Neural crest cell (in vitro differentiated cells): ENCODE data around the gene KRTAP5-3. TPM values are rescaled to one million over a fixed set of nuclear protein-coding genes. Genes with fewer than 3 reads are reported as not detected.
"Not testable (repeated sequence)": the region's sequence is repeated elsewhere in the genome, so short reads cannot be mapped to it uniquely, and the experiment has no call there.

Source experiments
- DNase-seq: peaks from one replicate; pipeline ENCODE4 v3.0.0; 2021; ENCODE audit warnings: low read depth, mixed read lengths, low spot score
- H3K27ac Mint-ChIP-seq: one replicate; pipeline ENCODE4 v1.8.0; 2021; ENCODE audit warnings: mild to moderate bottlenecking, mixed read lengths; ENCODE audit not compliant: unreplicated experiment
- H3K27me3 Mint-ChIP-seq: 2 replicates; pipeline ENCODE4 v1.8.0; 2021; ENCODE audit warnings: low read depth, mild to moderate bottlenecking, mixed read lengths
- H3K36me3 Mint-ChIP-seq: 2 replicates; pipeline ENCODE4 v1.8.0; 2021; ENCODE audit warnings: low read depth, mild to moderate bottlenecking, mixed read lengths
- H3K4me1 Mint-ChIP-seq: 2 replicates; pipeline ENCODE4 v1.8.0; 2021; ENCODE audit warnings: mixed read lengths
- H3K4me3 Mint-ChIP-seq: one replicate; pipeline ENCODE4 v1.8.0; 2021; ENCODE audit warnings: mild to moderate bottlenecking, mixed read lengths
- H3K9me3 Mint-ChIP-seq: 2 replicates; pipeline ENCODE4 v1.8.0; 2021; ENCODE audit warnings: mixed read lengths
- total RNA-seq: library from RNA; stranded (reverse); gene quantifications from 2 replicates; pipeline ENCODE4 v1.2.1, GENCODE V29; 2021
- TF ChIP-seq, protein P1 (sequence below): fragments of 200-600 bp; sonication (generic); conservative IDR thresholded peaks from 2 replicates; pipeline ENCODE4 v1.5.0; 2021; ENCODE audit warnings: antibody characterized with exemption, mild to moderate bottlenecking

KRTAP5-3 gene
- total RNA-seq, 1 donor from 2014 or later, result not detected

DNA sequence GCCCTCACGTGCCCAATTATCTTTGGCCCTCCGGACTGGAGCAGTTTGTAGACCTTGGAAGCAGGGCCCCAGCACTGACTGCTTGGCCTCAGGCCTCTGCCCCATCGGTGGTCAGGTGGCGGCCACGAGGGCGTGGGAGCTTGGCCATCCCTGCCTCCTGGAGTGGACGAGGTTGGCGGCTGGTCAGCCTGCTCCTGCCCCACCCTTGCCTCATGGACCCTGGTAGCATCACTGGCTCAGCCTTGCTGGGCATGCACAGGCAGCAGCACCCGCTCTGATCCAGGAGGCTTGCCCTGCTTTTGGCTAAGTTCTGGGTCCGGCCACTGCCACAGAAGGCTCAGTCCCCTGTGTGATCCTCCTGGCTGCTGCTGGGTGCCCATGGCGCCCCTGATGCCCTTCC, 4.1 kb downstream of the KRTAP5-3 start:
- TF ChIP-seq, protein P1, sequence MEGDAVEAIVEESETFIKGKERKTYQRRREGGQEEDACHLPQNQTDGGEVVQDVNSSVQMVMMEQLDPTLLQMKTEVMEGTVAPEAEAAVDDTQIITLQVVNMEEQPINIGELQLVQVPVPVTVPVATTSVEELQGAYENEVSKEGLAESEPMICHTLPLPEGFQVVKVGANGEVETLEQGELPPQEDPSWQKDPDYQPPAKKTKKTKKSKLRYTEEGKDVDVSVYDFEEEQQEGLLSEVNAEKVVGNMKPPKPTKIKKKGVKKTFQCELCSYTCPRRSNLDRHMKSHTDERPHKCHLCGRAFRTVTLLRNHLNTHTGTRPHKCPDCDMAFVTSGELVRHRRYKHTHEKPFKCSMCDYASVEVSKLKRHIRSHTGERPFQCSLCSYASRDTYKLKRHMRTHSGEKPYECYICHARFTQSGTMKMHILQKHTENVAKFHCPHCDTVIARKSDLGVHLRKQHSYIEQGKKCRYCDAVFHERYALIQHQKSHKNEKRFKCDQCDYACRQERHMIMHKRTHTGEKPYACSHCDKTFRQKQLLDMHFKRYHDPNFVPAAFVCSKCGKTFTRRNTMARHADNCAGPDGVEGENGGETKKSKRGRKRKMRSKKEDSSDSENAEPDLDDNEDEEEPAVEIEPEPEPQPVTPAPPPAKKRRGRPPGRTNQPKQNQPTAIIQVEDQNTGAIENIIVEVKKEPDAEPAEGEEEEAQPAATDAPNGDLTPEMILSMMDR, result no peak
- H3K27me3 Mint-ChIP-seq, result peaks cover 51% of the 10 kb centered on the region
- no peaks in the 10 kb centered on the region for H3K36me3 Mint-ChIP-seq
- H3K9me3 Mint-ChIP-seq, result peaks cover 5% of the 10 kb centered on the region
- no peak overlapping the region for H3K4me3 Mint-ChIP-seq
- H3K4me1 Mint-ChIP-seq, result peaks cover 9% of the 10 kb centered on the region
- no peak overlapping the region for H3K27ac Mint-ChIP-seq
- no peak for DNase-seq

DNA sequence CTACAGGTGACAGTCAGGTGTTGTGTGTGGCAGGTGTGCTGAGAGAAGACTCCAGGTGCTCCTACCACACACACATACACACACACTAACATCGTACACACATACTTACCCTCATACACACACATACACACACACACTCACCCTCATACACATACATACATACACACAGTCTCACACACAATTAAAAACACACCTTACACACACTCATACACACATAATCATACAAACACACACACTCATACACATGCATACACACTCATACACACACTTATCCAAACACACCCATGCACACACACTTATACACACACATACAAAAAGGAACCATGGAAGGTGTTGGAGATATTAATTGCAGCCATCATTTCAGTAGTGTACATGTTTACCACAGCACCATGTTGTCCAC, 4.6 kb downstream of the KRTAP5-3 start:
- DNase-seq, result no peak
- H3K27ac Mint-ChIP-seq, result no peak overlapping the region
- TF ChIP-seq, protein P1, result no peak
- peaks cover 5% of the 10 kb centered on the region for H3K9me3 Mint-ChIP-seq
- H3K4me1 Mint-ChIP-seq, result peaks cover 9% of the 10 kb centered on the region
- H3K27me3 Mint-ChIP-seq, result peaks cover 54% of the 10 kb centered on the region
- no peak overlapping the region for H3K4me3 Mint-ChIP-seq
- H3K36me3 Mint-ChIP-seq, result no peaks in the 10 kb centered on the region

DNA sequence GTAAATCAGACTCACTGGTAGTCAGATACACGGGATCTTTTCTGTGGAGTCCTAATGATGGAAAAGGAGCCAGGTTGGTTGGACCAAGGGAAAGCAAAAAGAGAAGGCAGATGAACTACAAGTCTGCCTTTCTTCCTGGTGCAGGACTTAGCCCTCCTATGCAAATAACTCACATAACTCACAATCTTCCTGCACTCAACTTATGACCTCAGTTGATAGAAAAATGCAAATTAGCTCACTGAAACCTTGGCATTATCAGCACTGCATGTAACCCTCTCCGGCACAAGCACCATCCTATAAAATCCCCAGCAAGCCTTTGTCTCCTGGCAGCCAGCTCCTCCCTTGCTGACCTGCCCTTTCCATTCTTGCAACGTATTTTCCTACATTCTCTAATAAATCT, 6.6 kb downstream of the KRTAP5-3 start:
- H3K27ac Mint-ChIP-seq, H3K4me1 Mint-ChIP-seq, H3K36me3 Mint-ChIP-seq, DNase-seq, H3K4me3 Mint-ChIP-seq, H3K9me3 Mint-ChIP-seq: not testable (repeated sequence)
- H3K27me3 Mint-ChIP-seq, result peaks cover 58% of the 10 kb centered on the region

DNA sequence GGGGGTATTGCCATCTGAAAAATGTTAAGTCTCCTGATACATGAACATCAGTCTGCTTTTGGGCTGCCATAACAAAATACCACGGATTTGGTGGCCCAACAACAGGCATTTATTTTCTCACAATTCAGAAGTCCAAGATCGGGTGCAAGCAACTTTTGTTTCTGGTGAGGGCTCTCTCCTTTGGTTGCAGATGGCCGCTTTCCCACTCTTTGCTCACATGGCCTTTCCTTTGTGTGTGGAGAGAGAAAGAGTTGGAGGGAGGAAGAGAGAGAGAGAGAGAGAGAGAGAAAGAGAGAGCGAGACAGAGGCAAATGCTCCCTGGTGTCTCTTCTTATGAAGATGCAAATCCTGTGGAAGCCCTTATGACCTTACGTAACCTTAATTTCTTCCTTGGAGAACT, 7.6 kb downstream of the KRTAP5-3 start:
- no peak for DNase-seq
- TF ChIP-seq, protein P1, result no peak
- Mint-ChIP-seq H3K27ac (no peak overlapping the region), H3K36me3 (no peaks in the 10 kb centered on the region), H3K9me3 (peaks cover 5% of the 10 kb centered on the region), H3K4me3 (no peak overlapping the region), H3K4me1 (peaks cover 6% of the 10 kb centered on the region), H3K27me3 (peaks cover 65% of the 10 kb centered on the region)

DNA sequence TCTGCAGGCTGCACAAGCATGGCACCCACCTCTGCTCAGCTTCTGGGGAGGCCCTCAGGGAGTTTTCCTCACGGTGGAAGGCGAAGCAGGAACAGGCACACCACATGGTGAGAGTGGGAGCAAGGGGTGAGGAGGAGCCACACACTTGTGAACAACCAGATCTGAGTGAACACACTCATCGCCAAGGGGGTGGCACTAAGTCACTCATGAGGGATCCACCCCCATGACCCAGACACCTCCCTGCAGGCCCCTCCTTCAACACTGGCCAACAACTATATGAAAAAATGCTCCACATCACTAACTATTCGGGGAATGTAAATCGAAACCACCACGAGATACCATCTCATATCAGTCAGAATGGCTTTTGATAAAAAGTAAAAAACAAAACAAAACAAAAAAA, 9.4 kb downstream of the KRTAP5-3 start:
- H3K4me3 Mint-ChIP-seq, result no peak overlapping the region
- H3K9me3 Mint-ChIP-seq, result peaks cover 5% of the 10 kb centered on the region
- no peak overlapping the region for H3K27ac Mint-ChIP-seq
- no peak for DNase-seq
- no peaks in the 10 kb centered on the region for H3K36me3 Mint-ChIP-seq
- peaks cover 83% of the 10 kb centered on the region for H3K27me3 Mint-ChIP-seq
- peaks cover 6% of the 10 kb centered on the region for H3K4me1 Mint-ChIP-seq
- TF ChIP-seq, protein P1, result no peak

DNA sequence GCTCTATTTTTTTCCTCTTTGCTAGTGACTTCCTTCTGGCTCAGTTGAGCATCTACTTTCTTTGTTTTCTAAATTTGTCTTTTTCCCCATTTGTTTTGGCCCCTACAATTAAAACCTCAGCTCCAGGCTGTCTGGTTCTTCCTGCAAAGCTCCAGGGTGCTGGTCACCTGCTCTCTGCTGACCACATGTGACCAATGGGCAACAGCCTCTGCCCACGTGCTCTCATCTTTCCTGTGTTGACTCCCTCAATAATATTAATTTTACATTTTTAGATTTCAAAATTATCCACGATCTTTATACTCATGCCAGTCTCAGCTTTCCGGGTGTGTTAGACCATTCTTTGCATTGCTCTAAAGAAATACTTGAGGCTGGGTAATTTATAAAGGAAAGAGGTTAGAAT, 9.9 kb downstream of the KRTAP5-3 start:
- not testable (repeated sequence) for H3K9me3 Mint-ChIP-seq, H3K27ac Mint-ChIP-seq, H3K36me3 Mint-ChIP-seq, H3K4me1 Mint-ChIP-seq, DNase-seq, H3K4me3 Mint-ChIP-seq
- H3K27me3 Mint-ChIP-seq, result peaks cover 84% of the 10 kb centered on the region

DNA sequence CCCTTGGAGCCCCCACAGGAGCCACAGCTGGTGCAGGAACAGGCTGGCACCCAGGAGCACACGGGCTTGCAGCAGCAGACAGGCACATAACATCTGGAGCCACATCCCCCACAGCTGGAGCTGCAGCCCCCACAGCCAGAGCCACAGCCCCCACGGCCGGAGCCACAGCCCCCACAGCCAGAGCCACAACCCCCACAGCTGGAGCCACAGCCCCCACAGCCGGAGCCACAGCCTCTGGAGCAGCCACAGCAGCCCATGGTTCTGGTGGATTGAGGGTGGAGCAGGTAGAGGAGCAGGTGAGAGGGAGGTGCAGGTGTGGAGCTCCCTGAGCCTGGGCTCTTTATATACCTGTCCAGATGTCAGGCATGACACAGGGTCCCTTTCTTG, 10.3 kb downstream of the KRTAP5-3 start, which contains the start of gene KRTAP5-2:
Gene KRTAP5-2, minus strand, starts transcription at position 301 of the 387 bp plus-strand sequence. Its CDS starts 44 bp downstream, at position 257.
- no peak for DNase-seq
- TF ChIP-seq, protein P1, result no peak
- H3K27ac Mint-ChIP-seq, result no peak within 1 kb of the TSS
- H3K4me1 Mint-ChIP-seq, result peaks cover 6% of the 10 kb centered on the region
- H3K36me3 Mint-ChIP-seq, result no peaks in the 10 kb centered on the region
- no peak within 1 kb of the TSS for H3K4me3 Mint-ChIP-seq
- peaks cover 86% of the 10 kb centered on the region for H3K27me3 Mint-ChIP-seq
- H3K9me3 Mint-ChIP-seq, result peaks cover 5% of the 10 kb centered on the region
